PC-9 (cell line): ENCODE results near the gene FAM3C.

Experiments used
- EZH2 ChIP-seq: fragments of 200-600 bp; sonication (generic); IDR thresholded peaks from 2 replicates; pipeline ENCODE4 v1.8.0; 2017; ENCODE audit warnings: antibody characterized with exemption, low read depth
- TF ChIP-seq, protein P1 (sequence below): fragments of 200-600 bp; sonication (generic); conservative IDR thresholded peaks from 2 replicates; pipeline ENCODE4 v1.6.1; 2017; ENCODE audit warnings: mixed run types, antibody characterized with exemption, mild to moderate bottlenecking, moderate library complexity

GRCh38 chr7:121429798-121430197 lies 33.7 kb upstream of the FAM3C start:
- TF ChIP-seq, protein P1, sequence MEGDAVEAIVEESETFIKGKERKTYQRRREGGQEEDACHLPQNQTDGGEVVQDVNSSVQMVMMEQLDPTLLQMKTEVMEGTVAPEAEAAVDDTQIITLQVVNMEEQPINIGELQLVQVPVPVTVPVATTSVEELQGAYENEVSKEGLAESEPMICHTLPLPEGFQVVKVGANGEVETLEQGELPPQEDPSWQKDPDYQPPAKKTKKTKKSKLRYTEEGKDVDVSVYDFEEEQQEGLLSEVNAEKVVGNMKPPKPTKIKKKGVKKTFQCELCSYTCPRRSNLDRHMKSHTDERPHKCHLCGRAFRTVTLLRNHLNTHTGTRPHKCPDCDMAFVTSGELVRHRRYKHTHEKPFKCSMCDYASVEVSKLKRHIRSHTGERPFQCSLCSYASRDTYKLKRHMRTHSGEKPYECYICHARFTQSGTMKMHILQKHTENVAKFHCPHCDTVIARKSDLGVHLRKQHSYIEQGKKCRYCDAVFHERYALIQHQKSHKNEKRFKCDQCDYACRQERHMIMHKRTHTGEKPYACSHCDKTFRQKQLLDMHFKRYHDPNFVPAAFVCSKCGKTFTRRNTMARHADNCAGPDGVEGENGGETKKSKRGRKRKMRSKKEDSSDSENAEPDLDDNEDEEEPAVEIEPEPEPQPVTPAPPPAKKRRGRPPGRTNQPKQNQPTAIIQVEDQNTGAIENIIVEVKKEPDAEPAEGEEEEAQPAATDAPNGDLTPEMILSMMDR, result no peak
- no peak for TF ChIP-seq EZH2
